Measurements from ENCODE around the gene NCBP3.
"Not testable (repeated sequence)": the region's sequence is repeated elsewhere in the genome, so short reads cannot be mapped to it uniquely, and the experiment has no call there.

NCBP3 gene

DNA sequence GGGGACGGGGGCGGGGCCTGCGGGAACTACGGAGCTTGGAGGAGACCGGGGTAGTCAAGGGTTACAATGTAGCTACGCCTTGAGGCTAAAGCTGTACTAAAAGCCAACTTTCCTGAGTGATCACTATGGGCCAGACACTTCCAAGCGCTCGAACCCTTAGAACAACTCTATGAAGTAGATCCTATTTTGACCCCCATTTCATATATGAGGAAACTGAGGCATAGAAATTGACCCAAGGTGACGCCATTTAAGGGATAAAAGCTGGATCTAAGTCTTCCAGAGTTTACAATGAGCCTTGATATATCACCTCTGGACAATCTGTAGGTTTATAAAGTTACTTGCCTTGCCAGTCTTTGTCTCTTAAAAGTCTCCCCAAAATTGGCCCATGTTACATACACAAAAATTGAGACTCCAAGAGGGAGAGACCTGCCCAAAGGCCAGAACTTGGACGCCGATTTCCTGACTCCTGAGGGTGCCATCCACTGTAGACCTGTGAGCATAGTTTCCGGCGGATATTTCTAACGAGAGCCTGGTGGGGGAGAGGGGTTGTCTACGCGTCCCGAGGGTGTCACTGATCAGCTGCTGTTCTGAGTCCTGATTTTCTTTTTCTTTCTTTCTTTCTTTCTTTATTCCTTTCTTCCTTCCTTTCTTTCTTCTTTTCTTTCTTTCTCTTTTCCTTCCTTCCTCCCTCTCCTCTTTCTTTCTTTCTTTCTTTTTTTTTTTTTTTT lies 555 bp upstream of the NCBP3 start:
- DNase-seq (ENCODE audit: low spot score): no peak

DNA sequence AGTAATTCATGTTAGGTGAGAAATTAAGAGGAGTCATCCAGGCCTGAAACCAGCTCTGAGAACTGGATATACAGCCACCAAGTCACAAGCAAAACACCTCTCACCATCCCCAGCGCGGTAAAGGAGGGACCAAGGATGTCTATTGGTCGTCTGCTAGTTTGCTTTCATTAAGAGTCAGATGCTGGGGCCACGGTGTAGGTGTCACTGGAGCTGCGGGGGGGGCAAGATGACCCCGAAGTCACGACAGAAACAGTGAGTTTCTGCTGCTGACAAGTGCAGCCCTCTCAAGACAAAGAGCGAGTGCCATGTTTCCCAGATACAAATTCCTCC lies 790 bp downstream of the NCBP3 start:
- DNase-seq (ENCODE audit: low spot score): no peak

DNA sequence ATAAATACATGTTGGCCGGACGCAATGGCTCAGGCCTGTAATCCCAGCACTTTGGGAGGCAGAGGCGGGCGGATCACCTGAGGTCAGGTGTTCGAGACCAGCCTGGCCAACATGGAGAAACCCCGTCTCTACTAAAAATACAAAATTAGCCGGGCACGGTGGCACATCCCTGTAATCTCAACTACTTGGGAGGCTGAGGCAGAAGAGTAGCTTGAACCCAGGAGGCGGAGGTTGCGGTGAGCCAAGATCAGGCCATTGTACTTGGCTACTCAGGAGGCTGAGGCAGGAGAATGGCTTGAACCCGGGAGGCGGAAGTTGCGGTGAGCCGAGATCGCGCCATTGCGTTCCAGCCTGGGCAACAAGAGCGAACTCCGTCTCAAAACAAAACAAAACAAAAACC lies 1.5 kb downstream of the NCBP3 start:
- DNase-seq (ENCODE audit: low spot score): not testable (repeated sequence)

DNA sequence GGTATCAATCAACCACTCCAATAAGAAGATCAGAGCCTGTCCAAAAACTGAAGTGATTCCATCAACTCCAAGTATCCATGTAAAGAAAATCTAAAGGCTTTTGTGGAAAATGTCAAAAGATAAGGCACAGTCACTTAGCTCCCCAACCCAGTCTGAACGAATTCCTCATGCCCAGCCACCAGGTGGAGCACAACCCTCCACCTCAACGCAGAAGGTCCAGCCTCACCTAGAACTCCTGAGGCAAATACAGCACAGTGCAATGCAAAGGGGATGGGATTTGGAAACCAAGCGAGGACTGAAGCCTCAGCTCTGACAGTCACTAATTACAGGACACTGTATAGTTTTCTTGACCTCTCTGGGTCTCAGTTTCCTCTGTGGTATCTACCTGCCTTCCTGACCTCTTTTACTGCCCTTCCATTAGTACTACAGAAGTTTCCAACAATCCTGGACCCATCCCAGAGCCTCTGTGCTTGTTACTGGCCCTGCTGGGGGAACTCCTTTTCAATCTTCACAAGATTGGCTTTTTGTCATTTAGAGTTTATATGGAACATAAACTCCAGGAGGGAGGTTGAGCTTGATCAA lies 2.0 kb downstream of the NCBP3 start:
- peak; percentile 74 for DNase-seq (ENCODE audit: low spot score)

DNA sequence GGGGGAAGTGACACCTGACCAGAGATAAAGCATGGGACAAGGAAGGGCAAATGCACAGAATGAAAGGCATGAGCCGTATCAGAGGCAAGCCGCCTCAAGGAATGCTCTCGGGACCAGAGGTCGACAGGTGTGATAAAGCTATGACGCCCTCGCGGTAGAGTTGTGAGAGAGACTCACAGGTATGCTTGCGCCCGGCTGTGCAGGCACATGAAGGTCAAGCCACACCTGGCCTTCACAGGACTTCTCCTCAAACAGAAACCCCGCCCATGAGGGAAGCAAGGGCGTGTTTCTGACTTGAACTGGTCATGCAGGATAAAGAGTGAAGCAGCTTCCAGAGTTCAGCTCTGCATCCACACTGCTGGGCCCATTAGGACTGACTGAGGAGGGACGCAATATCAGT lies 7.8 kb downstream of the NCBP3 start:
- no peak for DNase-seq (ENCODE audit: low spot score)

DNA sequence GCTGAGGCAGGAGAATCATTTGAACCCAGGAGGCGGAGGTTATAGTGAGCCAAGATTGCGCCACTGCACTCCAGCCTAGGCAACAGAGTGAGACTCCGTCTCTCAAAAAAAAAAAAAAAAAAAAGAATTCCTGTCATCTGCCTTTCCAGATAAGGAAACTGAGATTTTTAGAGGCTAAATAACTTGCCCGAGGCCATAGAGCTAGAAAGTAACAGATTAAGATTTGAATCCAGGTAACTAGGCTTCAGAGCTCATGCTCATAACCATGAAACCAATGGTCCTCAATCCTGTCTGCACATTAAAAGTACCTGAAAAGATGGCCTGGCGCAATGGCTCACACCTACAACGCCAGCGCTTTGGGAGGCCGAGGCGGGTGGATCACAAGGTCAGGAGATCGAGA lies 9.5 kb downstream of the NCBP3 start:
- DNase-seq (ENCODE audit: low spot score): no peak

DNA sequence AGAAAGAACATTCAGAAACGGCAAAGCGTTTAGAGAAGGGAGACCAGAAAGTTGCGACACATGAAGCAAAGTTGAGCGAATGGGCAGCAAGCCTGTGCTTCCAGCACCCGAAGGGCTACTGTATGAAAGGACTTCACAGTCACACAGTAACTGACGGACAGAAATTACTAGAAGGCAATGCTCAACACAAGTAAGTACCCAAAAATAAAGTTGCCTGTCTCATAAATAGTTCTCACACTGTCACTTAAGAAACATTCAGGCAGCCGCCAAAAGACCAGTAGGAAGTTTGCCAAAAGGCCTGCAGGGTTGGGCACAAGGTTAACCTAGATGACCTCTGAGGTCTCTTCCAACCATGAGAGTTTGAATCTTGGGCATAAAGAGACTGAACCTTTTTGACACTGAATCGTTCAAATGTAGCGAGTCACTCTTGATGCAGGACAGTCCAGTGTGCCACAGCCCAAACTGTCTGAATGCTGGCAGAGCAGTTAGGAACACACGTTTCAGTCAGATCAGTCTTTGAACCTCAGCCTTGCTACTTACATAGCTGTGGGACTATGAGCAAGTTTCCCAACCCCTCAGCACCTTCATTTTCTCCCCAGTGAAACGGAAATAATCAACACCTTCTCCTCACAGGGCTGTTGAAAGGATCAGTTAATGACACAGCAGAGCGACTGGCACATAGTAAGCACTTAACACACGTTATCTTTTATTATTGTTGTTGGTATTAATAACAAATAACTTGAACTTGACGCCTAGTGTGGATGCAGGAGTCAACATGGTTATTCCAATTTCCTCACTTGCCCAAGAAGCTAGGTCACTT lies 10.4 kb downstream of the NCBP3 start:
- no peak for DNase-seq (ENCODE audit: low spot score)

DNA sequence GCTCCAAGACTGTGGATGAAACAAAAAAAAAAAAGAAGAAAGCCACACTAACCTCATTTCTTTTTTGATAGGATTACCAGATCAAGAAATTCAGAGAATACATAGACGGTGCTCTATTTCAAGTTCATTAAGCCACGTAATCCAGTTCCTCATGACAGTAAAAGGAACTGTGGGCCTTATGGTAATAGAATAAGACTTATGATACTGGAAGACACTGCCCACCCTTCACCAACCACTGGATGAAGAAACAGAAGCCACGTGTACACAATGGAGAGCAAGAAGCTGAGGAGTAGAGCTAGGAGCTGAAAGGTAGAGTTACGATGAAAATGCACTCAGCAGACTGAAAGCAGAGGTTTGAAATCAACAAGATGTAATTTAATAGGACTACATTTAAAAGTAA lies 11.2 kb downstream of the NCBP3 start:
- DNase-seq (ENCODE audit: low spot score): no peak

DNA sequence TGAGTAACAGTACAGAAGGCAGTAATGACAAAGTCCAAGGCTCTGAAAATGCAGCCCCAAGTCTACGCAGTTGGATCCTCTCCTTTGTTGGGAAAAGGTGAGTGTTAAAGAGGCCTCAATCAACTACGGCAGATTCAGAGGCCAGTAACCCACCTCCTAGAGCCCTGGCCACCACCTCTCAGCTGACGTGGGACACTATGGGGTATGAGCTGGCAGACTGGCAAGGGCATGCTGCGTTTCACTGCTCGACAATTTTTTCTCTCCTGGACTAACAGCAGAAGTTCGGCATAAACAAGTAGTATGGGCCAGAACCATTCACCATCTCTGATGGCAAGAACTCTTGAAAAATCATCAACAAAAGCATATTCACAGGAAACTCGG lies 17.2 kb downstream of the NCBP3 start:
- DNase-seq (ENCODE audit: low spot score): no peak

DNA sequence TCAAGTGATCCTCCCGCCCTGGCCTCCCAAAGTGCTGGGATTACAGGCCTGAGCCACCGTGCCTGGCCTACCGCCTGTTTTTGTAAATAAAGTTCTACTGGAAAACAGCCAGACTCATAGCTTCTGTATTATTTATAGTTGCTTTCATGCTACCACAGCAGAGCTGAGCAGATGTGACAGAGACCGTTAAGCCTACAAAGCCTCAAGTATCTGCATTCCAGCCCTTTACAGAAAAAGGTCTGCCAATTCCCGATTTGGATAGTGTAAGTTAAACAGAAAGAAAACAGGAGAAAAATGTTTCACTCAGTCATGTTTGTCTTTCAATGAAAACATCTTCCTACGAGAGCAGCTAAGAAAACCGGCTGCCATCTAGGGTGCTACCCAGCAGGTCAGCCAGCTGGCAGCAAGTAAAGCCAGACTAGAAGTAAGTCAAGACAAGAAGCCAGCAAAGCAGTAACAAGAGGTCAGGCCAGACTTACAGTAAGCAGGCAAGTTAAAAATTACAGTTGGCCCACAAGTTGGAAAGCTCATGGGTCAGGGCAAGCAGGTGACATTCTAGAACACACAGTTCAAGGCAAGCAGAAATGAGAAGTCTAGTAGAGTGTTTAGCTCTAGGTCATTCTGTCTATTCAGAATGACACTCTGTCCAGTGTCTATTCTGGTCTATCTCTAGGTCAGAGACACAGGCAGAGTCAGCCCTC lies 17.7 kb downstream of the NCBP3 start:
- no peak for DNase-seq (ENCODE audit: low spot score)

DNA sequence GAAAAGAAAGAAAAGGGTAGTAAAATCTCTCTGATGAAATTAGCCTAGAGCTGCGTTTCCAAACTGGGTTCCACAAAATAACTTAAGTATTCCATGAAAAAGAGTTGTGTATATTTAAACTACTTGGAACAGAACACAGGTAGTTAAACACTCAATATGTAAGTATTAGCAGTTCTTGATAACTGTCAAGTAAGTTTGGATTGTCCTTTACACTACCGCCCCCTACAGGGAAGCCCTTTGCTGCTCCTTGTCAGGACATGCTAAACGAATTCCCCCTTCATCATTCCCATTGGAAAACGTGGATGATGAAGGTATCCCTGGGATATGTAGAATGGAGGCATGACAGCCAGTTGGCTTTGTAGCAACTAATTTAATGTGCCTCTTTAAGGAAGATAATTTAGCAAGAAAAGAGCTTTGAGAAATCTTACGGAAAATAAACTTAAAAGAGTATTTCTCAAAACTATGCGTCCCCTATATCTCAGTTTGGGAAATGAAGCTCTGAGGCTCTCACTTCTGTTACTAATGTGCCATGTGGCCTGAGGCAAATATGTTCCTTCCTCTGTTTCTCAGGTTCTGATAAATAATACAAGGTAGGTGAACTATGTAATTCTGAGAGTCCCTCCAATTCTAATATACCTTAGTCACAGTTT lies 18.8 kb downstream of the NCBP3 start:
- DNase-seq (ENCODE audit: low spot score): peak; percentile 23

DNA sequence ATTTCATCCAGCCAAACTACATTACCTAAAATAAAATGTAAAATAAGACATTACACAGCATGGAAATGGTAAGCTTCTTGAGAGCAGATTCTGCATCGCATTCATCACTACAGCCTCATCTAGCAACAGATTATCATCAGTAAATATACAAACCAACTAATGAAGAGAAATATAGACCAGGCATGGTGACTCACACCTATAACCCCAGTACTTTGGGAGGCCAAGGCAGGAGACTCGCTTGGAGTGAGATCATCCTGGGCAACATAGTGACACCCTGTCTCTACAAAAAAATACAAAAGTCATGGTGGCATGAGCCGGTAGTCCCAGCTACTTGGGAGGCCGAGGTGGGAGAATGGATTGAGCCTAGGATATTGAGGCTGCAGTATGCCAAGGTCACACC lies 19.9 kb downstream of the NCBP3 start:
- DNase-seq (ENCODE audit: low spot score): no peak

DNA sequence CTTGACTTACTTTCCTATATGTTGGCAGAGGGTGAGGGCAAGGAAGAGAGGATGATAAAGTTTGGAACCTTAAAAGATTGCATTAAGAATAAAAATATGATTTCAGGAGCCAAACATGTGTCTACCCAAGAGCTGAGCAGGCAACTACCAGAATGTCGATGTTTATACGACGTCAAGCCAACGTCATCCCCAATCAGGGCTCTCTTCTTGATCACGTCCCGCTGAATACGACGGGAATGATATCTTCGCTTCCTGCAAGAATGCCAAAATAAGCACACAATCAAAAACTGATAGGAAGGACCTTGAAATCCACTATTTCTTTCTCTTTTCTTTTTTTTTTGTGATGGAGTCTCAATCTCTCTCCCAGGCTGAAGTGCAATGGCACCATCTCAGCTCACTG lies 24.9 kb downstream of the NCBP3 start:
- DNase-seq (ENCODE audit: low spot score): no peak

DNA sequence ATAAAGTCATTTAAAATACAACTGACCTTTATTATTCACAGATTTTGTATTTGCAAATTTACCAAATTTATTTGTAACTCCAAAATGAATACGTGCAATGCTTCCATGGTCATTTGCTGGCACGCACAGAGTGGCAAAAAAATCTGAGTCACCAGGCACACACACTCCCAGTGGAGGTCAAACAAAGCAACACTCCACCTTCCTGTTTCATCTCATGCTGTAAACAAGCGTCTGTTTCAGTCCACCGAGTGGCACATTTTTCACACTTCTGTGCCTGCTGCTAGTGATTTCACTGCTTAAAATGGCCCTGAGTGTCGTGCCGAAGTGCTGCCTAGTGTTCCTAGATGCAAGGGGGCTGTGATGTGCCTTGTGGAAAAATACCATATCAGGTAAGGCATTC lies 27.3 kb downstream of the NCBP3 start:
- DNase-seq (ENCODE audit: low spot score): no peak

DNA sequence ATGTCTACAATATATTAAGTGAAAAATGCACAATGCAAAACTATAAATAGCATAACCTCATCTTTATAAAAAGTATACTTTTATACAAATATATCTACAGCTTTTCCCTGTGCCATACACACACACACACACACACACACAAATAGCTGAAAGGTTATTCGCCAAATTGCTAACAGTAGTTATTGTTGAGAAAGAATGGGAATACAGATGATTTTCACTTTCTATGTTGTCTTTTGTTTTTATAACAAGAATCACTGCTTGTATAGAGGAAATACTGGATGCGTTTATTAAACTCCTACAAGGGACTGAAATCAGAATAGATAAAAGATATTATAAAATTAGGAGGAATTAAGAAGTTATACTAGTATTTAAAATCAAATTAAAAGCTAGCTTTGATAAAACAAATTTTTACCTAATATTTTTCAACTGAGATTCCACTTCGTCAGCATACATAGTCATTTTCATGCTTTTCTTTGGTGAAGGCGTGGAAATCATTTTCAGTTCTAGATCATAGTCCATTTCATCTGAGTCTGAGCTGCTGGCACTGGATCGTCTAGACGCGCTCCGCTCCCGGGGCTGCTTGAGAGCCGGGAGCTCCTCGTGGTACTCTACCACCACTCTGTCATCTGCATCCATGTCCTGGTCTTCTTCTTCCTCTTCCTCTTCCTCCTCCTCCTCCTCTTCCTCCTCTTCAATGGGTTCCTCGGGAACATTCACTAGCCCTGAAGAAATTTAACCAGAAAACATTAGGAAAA lies 28.0 kb downstream of the NCBP3 start:
- no peak for DNase-seq (ENCODE audit: low spot score)

DNA sequence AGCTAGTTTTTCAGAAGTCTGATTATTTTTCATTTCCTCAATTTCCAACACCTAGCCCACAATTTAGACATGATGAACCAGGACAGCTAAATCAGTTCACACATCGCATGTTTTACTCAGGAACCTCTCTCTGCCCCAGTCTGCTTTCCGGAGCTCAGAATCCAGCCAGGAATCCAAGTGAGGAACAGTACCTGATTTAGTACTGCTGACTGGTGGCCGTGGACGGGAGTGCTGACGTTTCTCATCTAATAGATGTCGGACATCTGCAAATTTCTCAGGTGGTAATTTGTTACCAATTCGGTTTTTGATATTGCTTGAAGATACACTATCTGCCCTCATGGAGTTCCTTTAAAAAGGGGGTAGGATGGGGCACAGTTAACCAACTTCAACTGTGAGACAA lies 30.1 kb downstream of the NCBP3 start:
- no peak for DNase-seq (ENCODE audit: low spot score)

DNA sequence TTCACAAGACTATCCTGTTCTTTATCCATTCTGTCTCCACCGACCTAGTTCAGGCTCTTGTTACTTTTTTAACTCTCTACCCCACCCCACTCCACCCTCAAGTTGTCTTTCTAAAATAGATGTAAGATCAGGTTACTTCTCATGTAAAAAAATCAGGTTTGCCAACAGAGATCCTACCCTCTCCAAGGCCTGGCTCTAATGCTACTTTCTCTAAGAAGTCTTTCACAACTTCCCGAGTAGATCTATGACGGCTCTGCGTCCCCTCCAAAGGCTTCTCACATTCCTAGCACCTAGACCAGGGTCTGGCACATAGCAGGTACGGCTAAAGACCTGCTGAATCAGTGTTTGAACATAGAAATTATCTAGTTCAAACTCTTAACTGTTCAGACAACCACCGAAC lies 30.9 kb downstream of the NCBP3 start:
- DNase-seq (ENCODE audit: low spot score): no peak

DNA sequence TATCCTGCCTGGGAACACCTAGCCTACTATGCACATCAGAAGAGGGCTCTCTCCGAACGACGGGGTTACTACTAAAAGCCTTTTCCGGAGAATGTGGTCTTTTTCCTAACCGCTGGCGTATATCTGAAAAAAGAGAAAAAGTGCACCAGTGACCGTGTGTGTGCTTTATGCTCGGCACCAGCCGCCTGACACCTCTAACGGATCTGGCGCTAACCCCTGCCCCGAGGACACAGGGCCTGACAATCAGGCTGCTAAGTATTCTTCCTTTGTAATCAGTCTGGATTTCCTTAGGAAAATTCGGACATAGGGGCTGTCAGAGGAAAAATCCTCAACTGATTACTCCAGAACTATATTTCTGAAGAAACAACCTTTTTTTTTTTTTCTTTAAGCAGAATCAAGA lies 31.7 kb downstream of the NCBP3 start:
- DNase-seq (ENCODE audit: low spot score): no peak

DNA sequence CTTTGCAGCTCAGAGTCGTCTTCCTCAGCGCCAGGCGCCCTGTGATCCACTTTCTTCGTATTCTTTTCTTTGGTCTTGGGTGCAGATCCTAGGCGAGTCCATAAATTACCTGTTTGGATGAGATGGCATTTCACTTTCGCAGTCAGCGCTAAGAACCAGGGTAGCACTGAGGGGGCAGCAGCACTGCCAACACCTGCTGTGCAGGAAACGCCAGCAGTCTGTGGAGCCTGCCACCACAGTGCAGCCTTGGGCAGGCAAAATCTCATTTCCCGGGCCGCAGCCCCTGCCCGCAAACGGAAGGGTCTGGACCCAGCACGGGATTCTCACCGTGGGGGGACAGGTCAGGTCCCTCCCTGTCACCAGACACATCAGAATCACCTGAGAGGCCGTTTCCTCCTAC lies 32.9 kb downstream of the NCBP3 start:
- no peak for DNase-seq (ENCODE audit: low spot score)

DNA sequence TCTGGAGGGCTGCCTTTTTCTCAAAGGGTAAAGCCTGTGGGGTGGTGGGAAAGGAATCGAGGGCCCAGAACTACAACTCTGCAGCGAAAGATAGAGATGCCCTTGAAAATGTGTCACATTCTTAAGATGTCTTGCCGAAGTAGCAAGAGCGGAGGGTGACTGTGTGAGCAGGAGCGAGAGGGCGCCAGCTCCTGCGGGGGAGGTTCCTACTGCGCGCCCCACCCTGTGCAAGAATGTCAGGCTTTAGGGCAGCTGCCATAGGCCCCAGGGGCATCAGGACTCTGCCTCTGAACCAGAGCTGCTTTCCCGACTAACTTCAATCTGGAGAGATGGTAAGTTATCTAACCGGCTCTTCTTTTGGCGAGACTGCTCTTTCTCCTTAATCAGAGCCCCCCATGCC lies 33.3 kb downstream of the NCBP3 start:
- DNase-seq (ENCODE audit: low spot score): no peak

DNA sequence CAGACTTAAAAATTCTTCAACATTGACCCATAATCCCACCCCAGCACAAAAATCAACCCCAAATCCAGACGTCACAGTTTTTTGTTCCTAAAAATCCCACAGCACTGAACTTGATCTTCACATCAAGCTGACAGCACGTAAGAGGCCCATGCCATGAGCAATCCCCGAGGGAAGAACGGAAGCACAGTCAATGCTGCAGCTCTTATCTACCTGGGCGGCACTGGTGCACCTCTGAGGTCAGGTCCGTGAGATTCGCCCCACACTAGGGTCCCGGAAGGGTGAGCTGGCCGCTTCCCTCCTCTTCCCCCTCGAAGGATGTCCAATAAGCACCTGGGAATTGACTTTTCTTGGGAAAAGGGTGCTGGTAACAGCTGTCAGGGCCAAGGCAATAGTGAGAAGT lies 33.8 kb downstream of the NCBP3 start:
- no peak for DNase-seq (ENCODE audit: low spot score)

DNA sequence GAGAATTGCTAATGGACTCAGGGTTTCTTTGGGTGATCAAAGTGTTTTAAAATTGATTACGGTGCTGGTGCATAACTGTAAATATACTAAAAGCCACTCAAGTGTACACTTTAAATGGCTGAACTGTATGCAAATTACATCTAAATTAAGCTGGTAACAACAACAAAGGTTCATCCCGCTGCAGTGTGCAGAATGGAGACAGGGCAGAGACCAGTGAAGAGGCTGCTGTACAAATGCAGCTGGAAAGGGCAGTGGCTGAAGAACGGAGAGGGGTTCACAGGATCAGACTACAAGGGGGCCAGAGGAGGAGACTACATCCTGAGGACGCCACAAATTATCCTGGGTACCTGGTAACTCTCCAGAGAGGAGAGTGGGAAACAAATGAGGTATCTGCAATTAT lies 36.0 kb downstream of the NCBP3 start:
- DNase-seq (ENCODE audit: low spot score): no peak
